Measurements from ENCODE around the gene SEPTIN5. TPM values are rescaled to one million over a fixed set of nuclear protein-coding genes. Genes with fewer than 3 reads are reported as not detected.
"Not testable (repeated sequence)": the region's sequence is repeated elsewhere in the genome, so short reads cannot be mapped to it uniquely, and the experiment has no call there.

Gene SEPTIN5
- total and polyA plus RNA-seq, 7 donors: 3.7 to 10.9 (median 7.0) TPM

- H3K36me3 ChIP-seq (ENCODE audit: insufficient read depth in 1 of 2, low read depth in 1 of 2): no peaks in the 10 kb centered on the region
- intact Hi-C loops (cut with DNase I): no loop called here
- DNase-seq: no peak
- H3K4me3 ChIP-seq: no peak overlapping the region
- H3K27ac ChIP-seq: no peak overlapping the region
- H3K27me3 ChIP-seq (ENCODE audit: insufficient read depth in 3 of 3, low read length in 2 of 3): peaks cover 0 to 1% (median 0%) of the 10 kb centered on the region in 3 donors
- ATAC-seq: no peak
- WGBS, 3 donors: 85 to 91% (median 90%) methylated on average over 13 of the region's 13 CpGs
- H3K4me1 ChIP-seq: no peaks in the 10 kb centered on the region
- no peak for TF ChIP-seq CTCF (IDR thresholded peaks at IDR 0.05)
- H3K9me3 ChIP-seq: no peaks in the 10 kb centered on the region
Measured at GRCh38 chr22:19694696-19695095, 19.6 kb upstream of the SEPTIN5 start.

GRCh38 chr22:19696504-19697276 is 17.6 kb upstream of the SEPTIN5 start:
- WGBS, 3 donors: 80 to 87% (median 82%) methylated on average over 2 of the region's 2 CpGs
- no peak for ATAC-seq
- Histone ChIP-seq H3K36me3 (ENCODE audit: insufficient read depth in 1 of 2, low read depth in 1 of 2) (no peaks in the 10 kb centered on the region), H3K27ac (no peak overlapping the region), H3K27me3 (ENCODE audit: insufficient read depth in 3 of 3, low read length in 2 of 3) (no peaks in the 10 kb centered on the region), H3K9me3 (no peaks in the 10 kb centered on the region), H3K4me1 (no peaks in the 10 kb centered on the region), H3K4me3 (no peak overlapping the region)
- intact Hi-C loops (cut with DNase I): no loop called here
- TF ChIP-seq CTCF (IDR thresholded peaks at IDR 0.05): no peak
- DNase-seq: no peak

- H3K9me3 ChIP-seq; H3K27me3 ChIP-seq (ENCODE audit: insufficient read depth in 3 of 3, low read length in 2 of 3); intact Hi-C loops (cut with DNase I); DNase-seq; H3K36me3 ChIP-seq (ENCODE audit: insufficient read depth in 1 of 2, low read depth in 1 of 2); H3K4me3 ChIP-seq; H3K4me1 ChIP-seq; H3K27ac ChIP-seq; ATAC-seq: not testable (repeated sequence)
- 71 to 92% (median 76%) methylated on average over 1 of the region's 1 CpG for WGBS, 3 donors
Measured at GRCh38 chr22:19697871-19698270, 16.4 kb upstream of the SEPTIN5 start.

GRCh38 chr22:19700790-19701419 is 13.4 kb upstream of the SEPTIN5 start:
- Histone ChIP-seq H3K9me3 (no peaks in the 10 kb centered on the region), H3K4me1 (no peaks in the 10 kb centered on the region), H3K27ac (no peak overlapping the region), H3K4me3 (no peak overlapping the region), H3K27me3 (ENCODE audit: insufficient read depth in 3 of 3, low read length in 2 of 3) (peaks cover 0 to 6% (median 0%) of the 10 kb centered on the region in 3 donors), H3K36me3 (ENCODE audit: insufficient read depth in 1 of 2, low read depth in 1 of 2) (no peaks in the 10 kb centered on the region)
- DNase-seq (no peak), ATAC-seq (no peak)
- WGBS, 3 donors: 91 to 94% (median 93%) methylated on average over 6 of the region's 6 CpGs
- TF ChIP-seq CTCF (IDR thresholded peaks at IDR 0.05): no peak
- intact Hi-C loops (cut with DNase I): no loop called here

- 79 to 86% (median 83%) methylated on average over 10 of the region's 10 CpGs for WGBS, 3 donors
- no peaks in the 10 kb centered on the region for H3K9me3 ChIP-seq
- TF ChIP-seq CTCF (IDR thresholded peaks at IDR 0.05): no peak
- no peaks in the 10 kb centered on the region for H3K36me3 ChIP-seq (ENCODE audit: insufficient read depth in 1 of 2, low read depth in 1 of 2)
- DNase-seq (no peak), ATAC-seq (no peak)
- intact Hi-C loops (cut with DNase I): no loop called here
- peaks cover 0 to 6% (median 0%) of the 10 kb centered on the region in 3 donors for H3K27me3 ChIP-seq (ENCODE audit: insufficient read depth in 3 of 3, low read length in 2 of 3)
- H3K27ac ChIP-seq: no peak overlapping the region
- H3K4me3 ChIP-seq: no peak overlapping the region
- H3K4me1 ChIP-seq: no peaks in the 10 kb centered on the region
Measured at GRCh38 chr22:19701420-19702145, 12.7 kb upstream of the SEPTIN5 start.
